Measurements from ENCODE around the gene GJA1.

Gene GJA1

GRCh38 chr6:121449331-121449730 is 13.9 kb downstream of the GJA1 start:
- no peak for TF ChIP-seq CTCF (IDR thresholded peaks at IDR 0.05)
- peaks cover 7% of the 10 kb centered on the region for H3K27me3 Mint-ChIP-seq (ENCODE audit: low read depth, poor library complexity)
- H3K4me3 Mint-ChIP-seq, result no peak overlapping the region
- H3K27ac Mint-ChIP-seq, result no peak overlapping the region
- peaks cover 47% of the 10 kb centered on the region for H3K9me3 Mint-ChIP-seq
- no peak for DNase-seq
- H3K4me1 Mint-ChIP-seq, result peaks cover 11% of the 10 kb centered on the region
- peaks cover 72% of the 10 kb centered on the region for H3K36me3 Mint-ChIP-seq (ENCODE audit: low read depth)

- Mint-ChIP-seq H3K4me1 (peaks cover 6% of the 10 kb centered on the region), H3K27ac (peak overlapping the region; percentile 51), H3K9me3 (peaks cover 46% of the 10 kb centered on the region), H3K4me3 (no peak overlapping the region), H3K36me3 (ENCODE audit: low read depth) (peaks cover 63% of the 10 kb centered on the region), H3K27me3 (ENCODE audit: low read depth, poor library complexity) (peaks cover 7% of the 10 kb centered on the region)
- no peak for DNase-seq
- TF ChIP-seq CTCF (IDR thresholded peaks at IDR 0.05), result no peak
These were observed 14.8 kb downstream of the GJA1 start for GRCh38 chr6:121450242-121450641.

- no peak for TF ChIP-seq CTCF (IDR thresholded peaks at IDR 0.05)
- Mint-ChIP-seq H3K4me1 (peaks cover 6% of the 10 kb centered on the region), H3K36me3 (ENCODE audit: low read depth) (peaks cover 53% of the 10 kb centered on the region), H3K4me3 (no peak overlapping the region), H3K27ac (no peak overlapping the region), H3K9me3 (peaks cover 38% of the 10 kb centered on the region), H3K27me3 (ENCODE audit: low read depth, poor library complexity) (peaks cover 7% of the 10 kb centered on the region)
- DNase-seq, result no peak
These were observed 15.8 kb downstream of the GJA1 start for GRCh38 chr6:121451250-121451649.

- H3K27ac Mint-ChIP-seq, result no peak overlapping the region
- H3K4me3 Mint-ChIP-seq, result no peak overlapping the region
- no peaks in the 10 kb centered on the region for H3K4me1 Mint-ChIP-seq
- peaks cover 20% of the 10 kb centered on the region for H3K9me3 Mint-ChIP-seq
- H3K36me3 Mint-ChIP-seq (ENCODE audit: low read depth), result peaks cover 34% of the 10 kb centered on the region
- peaks cover 3% of the 10 kb centered on the region for H3K27me3 Mint-ChIP-seq (ENCODE audit: low read depth, poor library complexity)
- DNase-seq, result no peak
- no peak for TF ChIP-seq CTCF (IDR thresholded peaks at IDR 0.05)
These were observed 17.7 kb downstream of the GJA1 start for GRCh38 chr6:121453191-121453590.

GRCh38 chr6:121460170-121460569 is 24.7 kb downstream of the GJA1 start:
- no peak for DNase-seq
- Mint-ChIP-seq H3K4me3 (no peak overlapping the region), H3K27ac (no peak overlapping the region), H3K36me3 (ENCODE audit: low read depth) (no peaks in the 10 kb centered on the region), H3K9me3 (no peaks in the 10 kb centered on the region), H3K27me3 (ENCODE audit: low read depth, poor library complexity) (no peaks in the 10 kb centered on the region), H3K4me1 (no peaks in the 10 kb centered on the region)
- TF ChIP-seq CTCF (IDR thresholded peaks at IDR 0.05), result no peak

GRCh38 chr6:121463087-121463486 is 27.6 kb downstream of the GJA1 start:
- no peak overlapping the region for H3K4me3 Mint-ChIP-seq
- H3K4me1 Mint-ChIP-seq, result no peaks in the 10 kb centered on the region
- H3K27me3 Mint-ChIP-seq (ENCODE audit: low read depth, poor library complexity), result no peaks in the 10 kb centered on the region
- no peak for TF ChIP-seq CTCF (IDR thresholded peaks at IDR 0.05)
- H3K36me3 Mint-ChIP-seq (ENCODE audit: low read depth), result no peaks in the 10 kb centered on the region
- no peaks in the 10 kb centered on the region for H3K9me3 Mint-ChIP-seq
- H3K27ac Mint-ChIP-seq, result no peak overlapping the region
- DNase-seq, result no peak
